NCI-H510A (cell line): ENCODE results near the gene KCNJ4.

Experiments
- DNase-seq: peaks from one replicate; lab custom pipeline; 2025; lab: John Stamatoyannopoulos, UW

KCNJ4 gene

DNA sequence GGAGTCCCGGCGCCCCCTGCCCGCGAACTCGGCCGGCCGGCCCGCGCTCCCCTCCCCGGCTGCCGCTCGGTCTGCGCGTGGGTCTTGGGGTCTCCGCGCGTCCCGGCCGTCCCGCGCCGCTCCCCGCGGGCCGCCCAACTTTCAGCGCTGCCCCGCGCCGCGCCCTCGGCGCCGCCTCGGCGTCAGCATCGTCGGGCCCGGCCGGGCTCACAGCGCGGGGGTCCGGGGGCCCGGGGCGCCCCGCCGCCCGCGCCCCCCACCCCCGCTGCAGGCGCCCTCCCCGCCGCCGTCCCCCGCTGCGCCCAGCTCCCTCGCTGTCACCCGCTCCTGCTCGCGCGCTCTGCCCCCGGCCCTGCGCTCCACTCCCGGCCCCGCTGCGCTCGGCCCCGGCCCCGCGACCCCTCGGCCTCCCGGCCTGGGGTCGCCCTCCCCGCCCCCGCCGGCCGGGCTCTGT, at the start of gene KCNJ4:
Gene KCNJ4, minus strand, starts transcription at position 124 of the 454 bp plus-strand sequence. CDS start 27,067 bp downstream, outside the sequence.
- no peak for DNase-seq

- DNase-seq = no peak
Measured at GRCh38 chr22:38503021-38503420, 48.0 kb upstream of the KCNJ4 start.

DNA sequence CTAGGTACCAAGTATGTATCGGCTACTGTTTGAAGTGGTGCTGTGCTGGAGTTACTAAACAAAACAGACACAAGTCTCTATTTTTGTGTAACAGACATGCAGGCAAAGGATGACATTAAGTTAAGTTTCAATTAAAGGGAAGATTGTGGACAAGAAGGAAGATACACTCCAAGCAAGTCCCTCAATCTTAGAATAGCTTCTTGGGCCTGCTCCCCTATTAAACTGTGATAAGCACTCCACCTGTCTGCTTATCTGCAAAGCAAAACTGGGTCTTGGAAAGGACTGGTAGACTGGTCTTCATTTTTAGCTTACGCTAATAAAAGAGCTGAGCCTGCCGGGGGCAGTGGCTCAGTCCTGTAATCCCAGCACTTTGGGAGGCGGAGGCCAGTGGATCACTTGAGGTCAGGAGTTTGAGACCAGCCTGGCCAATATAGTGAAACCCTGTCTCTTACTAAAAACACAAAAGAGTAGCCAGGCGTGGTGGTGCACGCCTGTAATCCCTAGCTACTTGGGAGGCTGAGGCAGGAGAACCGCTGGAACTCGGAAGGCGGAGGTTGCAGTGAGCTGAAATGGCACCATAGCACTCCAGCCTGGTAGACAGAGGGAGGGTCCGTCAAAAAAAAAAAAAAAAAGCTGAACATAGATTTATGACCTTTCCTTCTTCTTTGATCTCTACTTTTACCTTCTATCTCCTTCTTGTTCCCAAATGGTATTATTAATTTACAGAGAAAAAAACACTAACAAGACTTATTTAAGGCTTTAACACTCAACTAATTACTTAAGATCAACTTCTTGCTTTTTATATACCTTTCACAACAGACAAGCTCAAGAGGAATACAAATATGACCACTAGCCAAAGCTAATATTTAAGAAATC, 47.0 kb upstream of the KCNJ4 start:
- no peak for DNase-seq

DNA sequence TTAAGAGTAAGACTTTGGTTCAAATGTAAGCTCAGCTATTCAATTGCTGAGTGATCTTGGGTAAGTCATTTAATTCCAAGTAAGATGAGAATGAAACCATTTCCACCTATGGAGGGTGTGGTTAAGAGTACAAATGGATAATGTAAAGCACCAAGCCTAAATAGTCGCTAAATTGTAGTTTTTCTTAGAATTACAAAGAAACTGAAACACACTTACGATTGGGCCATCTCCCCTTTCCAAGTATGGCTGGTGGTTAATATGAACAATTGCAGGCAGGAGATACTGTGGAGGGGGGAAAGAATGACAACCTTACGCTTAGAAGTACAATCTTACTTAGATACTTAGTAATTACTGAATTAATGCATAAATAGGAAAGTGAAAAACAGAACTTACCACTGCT, 42.9 kb upstream of the KCNJ4 start:
- no peak for DNase-seq

DNA sequence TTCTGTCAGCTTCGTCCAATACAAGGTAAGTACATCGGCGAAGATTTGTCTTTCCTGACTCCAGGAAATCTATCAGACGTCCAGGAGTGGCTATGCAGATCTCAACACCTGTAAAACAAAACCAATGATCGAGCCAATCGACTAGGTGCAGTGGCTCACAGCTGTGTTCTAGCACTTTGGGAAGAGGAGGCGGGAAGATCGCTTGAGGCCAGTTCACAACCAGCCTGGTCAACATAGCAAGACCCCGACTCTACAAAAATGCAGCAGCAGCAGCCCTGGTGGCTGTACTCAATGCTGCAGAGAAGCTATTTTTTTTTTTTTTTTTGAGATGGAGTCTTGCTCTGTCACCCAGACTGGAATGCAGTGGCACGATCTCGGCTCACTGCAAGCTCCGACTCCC, 39.9 kb upstream of the KCNJ4 start:
- no peak for DNase-seq

DNA sequence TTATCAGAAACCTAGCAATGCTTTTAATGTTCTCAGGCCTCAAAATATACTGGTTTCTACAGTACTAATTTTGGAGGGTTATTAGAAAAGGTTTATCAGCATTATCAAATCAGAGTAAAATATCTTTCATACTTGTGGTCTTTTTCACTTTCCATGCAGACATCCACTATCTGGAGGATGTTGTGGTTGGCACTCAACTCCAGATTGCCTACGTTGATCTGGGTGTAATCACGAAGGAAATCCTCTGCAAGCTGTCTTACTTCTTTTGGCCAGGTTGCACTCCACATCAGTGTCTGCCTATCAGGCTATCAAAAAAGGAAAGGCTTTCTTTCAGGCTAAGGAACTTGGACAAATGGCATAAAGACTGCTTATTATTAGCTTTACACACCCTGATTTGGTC, 39.5 kb upstream of the KCNJ4 start:
- no peak for DNase-seq

- DNase-seq = no peak
Measured at GRCh38 chr22:38491707-38492348, 36.8 kb upstream of the KCNJ4 start.

DNA sequence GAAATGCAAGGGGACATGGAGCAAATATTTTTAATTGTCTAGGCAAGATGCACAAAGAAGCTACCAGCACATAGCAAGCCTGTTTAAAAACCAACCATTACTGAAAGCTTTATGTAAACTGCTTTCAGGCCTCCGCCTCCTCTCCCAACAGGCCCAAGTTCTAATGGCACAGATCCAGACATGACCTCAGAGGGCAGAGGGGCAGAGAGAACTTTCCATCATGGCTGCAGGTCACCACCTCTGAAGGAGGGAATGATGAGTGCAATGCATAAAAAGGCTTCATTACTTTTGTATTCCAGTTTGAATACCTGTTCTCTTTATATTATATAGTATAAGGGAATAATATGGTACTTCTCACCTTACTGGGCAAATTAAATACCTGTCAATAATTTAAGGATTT, 35.9 kb upstream of the KCNJ4 start:
- no peak for DNase-seq

DNA sequence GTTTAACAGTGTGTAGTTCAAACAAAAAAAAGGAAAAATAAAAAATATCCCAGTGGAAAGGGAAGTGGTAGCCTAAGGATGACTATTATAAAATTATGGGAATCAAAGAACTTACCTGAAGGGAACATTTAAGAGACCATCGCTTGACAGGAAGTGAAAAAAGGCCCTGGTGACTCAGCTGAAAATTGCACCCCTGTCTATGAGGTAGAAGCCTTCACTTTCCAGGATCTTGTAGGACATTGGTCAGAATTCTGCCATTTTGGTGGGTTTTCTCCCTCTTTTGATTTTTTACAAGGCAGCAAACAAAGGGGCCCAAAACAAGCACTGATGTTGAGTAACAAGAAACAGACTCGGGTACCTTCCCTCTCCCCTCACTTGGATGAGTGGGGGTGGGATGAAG, 35.5 kb upstream of the KCNJ4 start:
- no peak for DNase-seq

DNA sequence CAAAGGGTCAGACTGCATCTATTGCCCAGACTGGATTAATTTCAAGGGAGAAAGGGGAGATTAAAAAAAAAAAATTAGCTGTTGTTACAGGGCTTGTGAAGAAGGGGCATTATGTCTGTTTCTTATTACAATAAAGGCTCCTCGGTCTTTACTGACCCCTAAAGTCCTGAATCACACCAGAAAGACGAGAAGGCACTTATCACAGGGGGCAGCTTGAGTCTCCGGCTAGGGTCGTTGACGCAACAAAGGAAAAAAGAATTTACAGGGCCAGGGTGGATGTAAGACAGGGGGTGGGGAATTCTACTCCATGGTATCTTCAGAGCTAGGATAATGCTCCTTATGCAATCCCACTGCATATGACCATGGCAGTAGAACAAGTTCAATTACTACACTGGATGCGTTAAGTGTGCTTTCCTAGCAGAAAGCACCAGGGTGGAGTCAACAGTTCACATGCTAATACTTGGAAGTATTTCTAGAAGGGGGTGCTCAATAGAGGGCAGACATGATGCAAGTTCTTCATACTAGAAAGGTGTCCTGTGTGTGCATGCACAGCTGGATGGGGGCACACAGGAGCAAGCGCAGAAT, 34.7 kb upstream of the KCNJ4 start:
- DNase-seq = no peak

DNA sequence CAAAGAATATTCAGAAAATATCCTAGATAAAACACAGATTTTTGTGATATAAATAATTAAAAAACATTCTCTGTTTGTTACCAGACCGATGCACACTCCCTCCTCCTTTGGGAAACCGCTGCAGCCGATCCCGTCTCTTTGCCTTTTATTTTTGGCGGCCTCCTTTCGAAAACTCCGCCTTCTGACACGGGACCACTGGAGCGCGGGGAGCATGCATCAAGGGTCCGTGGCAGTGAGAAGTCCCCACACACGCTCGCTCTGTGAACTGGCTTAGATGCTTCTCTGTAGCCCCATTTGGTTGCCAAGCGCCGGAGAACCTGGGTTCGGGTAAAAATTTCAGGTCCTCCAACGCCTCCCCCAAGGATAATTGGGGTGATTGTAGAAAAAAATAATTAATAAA, 34.1 kb upstream of the KCNJ4 start:
- DNase-seq = no peak

GRCh38 chr22:38487946-38488345, 32.9 kb upstream of the KCNJ4 start:
- DNase-seq = no peak

GRCh38 chr22:38485783-38486182, 30.8 kb upstream of the KCNJ4 start:
- no peak for DNase-seq

DNA sequence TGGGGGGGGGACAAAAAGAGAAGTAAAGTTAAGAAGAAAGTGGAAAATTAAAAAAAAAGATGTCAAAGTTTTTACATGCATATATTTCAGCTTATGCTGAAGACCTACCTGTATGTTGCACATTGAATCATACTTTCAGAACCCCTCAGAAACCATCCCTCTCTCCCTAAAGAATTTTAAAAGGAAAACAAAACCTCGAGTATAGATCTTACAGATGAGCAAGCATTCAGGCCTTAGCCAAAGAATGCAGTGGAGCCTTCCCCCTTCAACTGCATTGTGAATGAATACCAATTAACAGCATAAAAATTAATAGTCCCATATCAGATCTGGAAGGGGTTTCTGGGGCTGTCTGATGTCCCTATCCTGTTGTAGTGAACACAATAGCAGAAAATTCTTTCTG, 29.2 kb upstream of the KCNJ4 start:
- no peak for DNase-seq

- no peak for DNase-seq
Measured at GRCh38 chr22:38482662-38483308, 27.8 kb upstream of the KCNJ4 start.

DNA sequence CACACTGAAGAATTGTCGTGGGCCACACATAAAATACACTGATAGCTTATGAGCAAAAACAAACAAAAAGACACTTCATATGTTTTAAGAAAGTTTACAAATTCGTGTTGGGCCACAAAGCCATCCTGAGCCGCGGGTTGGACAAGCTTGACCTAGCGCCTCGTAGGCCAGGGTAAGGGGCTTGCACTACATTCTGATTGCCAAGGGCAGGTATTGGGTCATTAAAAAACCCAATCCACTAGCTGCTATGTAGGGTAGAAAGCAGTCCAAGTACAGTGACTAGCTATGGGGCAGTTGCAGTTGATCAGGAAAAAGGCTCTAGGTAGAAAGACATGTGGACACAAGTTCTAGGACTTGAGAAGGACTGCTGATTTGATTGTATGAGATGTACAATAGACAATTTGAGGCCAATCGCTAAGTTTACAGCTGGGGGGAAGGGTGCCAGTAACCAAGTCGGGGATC, 26.9 kb upstream of the KCNJ4 start:
- DNase-seq = no peak

GRCh38 chr22:38481162-38481870, 26.3 kb upstream of the KCNJ4 start:
- DNase-seq = no peak

- DNase-seq = no peak
Measured at GRCh38 chr22:38479096-38479837, 24.3 kb upstream of the KCNJ4 start.

DNA sequence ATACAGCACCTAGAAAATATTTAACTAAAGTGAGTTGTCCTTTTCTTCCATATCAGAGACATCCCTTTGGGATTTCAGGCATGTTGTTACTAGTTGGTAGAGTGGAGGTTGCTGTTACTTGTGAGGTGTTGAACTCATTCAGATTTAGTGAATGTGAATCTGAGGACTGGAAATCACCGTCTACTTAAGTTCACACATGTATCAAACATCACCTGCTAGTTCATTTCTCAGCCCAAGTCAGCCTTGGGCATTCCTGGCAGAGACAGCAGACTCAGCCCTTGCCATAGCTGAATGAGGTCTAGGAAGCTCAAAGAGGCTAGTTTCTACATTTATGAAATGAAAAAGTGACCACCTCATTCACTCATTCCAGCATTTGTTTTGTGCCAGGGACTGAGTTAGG, 22.6 kb upstream of the KCNJ4 start:
- DNase-seq = no peak

DNA sequence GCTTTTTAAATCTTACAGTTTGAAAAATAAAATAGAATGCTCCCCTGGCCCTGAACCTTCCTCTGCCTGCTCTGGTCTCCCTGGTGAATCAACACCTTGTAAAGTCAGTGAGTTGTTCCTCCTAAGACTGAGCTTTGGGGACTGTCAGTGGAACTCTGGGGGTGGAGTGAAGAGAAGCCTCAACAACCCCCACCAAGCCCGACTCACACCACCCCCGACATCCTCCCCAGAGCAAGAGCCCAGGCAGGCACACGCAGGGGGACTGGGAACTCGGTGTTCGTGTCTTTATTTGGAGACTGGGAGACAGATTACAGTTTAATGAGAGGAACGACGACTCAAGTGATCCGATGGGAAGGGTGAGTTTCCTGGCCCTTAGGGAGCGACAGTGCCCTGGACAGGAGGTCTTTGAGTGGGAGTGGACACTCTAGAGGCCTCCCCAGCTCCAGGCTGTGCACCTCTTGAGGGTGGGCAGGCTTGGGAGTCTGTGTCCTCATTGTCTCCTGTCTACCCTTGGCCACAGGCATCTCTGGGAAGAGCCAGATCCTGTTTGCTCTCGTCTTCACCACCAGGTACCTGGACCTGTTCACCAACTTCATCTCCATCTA, 19.1 kb upstream of the KCNJ4 start:
- DNase-seq = no peak

DNA sequence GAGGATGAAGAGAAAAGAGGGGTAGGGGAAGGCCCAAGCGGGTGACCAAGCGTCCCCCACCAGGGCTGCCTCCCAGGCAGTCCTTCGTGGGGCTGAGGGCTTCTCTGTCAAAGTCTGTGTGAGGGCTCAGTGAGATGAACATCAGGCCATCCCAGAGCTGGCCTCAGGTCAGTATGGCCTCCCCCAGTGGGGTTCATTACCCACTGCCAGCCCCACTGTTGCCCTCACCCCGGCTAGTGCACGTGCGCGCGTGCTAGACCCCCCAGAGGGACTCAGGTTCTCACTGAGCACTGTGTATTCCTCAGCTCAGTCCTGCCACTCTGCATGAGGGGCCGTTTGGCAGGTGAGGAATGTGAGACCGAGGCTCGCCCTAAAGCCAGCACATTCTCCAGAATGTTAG, 16.2 kb upstream of the KCNJ4 start:
- no peak for DNase-seq
